Hematopoietic multipotent progenitor cell treated with erythropoietin and hydrocortisone succinate and interleukin-3 and kit ligand, for 15 days (in vitro differentiated cells): ENCODE results near the gene FOXD3.
"Not testable (repeated sequence)": the region's sequence is repeated elsewhere in the genome, so short reads cannot be mapped to it uniquely, and the experiment has no call there.

Experiments used
- DNase-seq: peaks from one replicate; pipeline ENCODE4 v3.0.0-alpha.2; 2015; ENCODE audit warnings: low spot score

FOXD3 gene

GRCh38 chr1:63321066-63321784 lies 1.1 kb upstream of the FOXD3 start:
- DNase-seq, result no peak

- no peak for DNase-seq
Measured at GRCh38 chr1:63321785-63322113, 618 bp upstream of the FOXD3 start.

- no peak for DNase-seq
Measured at GRCh38 chr1:63322944-63323864, 837 bp downstream of the FOXD3 start.

GRCh38 chr1:63323865-63324778 lies 1.8 kb downstream of the FOXD3 start:
- DNase-seq, result no peak

GRCh38 chr1:63324779-63325119 lies 2.4 kb downstream of the FOXD3 start:
- DNase-seq, result no peak

- no peak for DNase-seq
Measured at GRCh38 chr1:63325279-63325985, 3.1 kb downstream of the FOXD3 start.

- no peak for DNase-seq
Measured at GRCh38 chr1:63326106-63326472, 3.7 kb downstream of the FOXD3 start.

GRCh38 chr1:63326473-63327380 lies 4.4 kb downstream of the FOXD3 start:
- no peak for DNase-seq

GRCh38 chr1:63327417-63328054 lies 5.2 kb downstream of the FOXD3 start:
- DNase-seq, result peak; percentile 43

- DNase-seq, result no peak
Measured at GRCh38 chr1:63328122-63328521, 5.8 kb downstream of the FOXD3 start.

- no peak for DNase-seq
Measured at GRCh38 chr1:63328781-63329180, 6.4 kb downstream of the FOXD3 start.

- no peak for DNase-seq
Measured at GRCh38 chr1:63329621-63330330, 7.4 kb downstream of the FOXD3 start.

- no peak for DNase-seq
Measured at GRCh38 chr1:63330331-63330916, 8.1 kb downstream of the FOXD3 start.

- no peak for DNase-seq
Measured at GRCh38 chr1:63342402-63342801, 20.0 kb downstream of the FOXD3 start.

GRCh38 chr1:63343922-63344321 lies 21.6 kb downstream of the FOXD3 start:
- DNase-seq, result no peak

GRCh38 chr1:63350320-63350719 lies 28.0 kb downstream of the FOXD3 start:
- DNase-seq, result no peak

GRCh38 chr1:63352736-63353135 lies 30.4 kb downstream of the FOXD3 start:
- no peak for DNase-seq

- not testable (repeated sequence) for DNase-seq
Measured at GRCh38 chr1:63356234-63356633, 33.9 kb downstream of the FOXD3 start.

GRCh38 chr1:63359561-63359960 lies 37.2 kb downstream of the FOXD3 start:
- DNase-seq, result no peak
